ENCODE results near the gene PAX3. TPM values are rescaled to one million over a fixed set of nuclear protein-coding genes. Genes with fewer than 3 reads are reported as not detected.
A peak's percentile ranks its signal among the peaks of the same experiment; 100 is the strongest.

The PAX3 gene
- total and polyA plus RNA-seq, 9 donors = 0.19 to 2.2 (median 0.45) TPM

- no peaks in the 10 kb centered on the region for H3K36me3 ChIP-seq (ENCODE audit: control insufficient read depth, insufficient read depth, low read length)
- H3K27me3 ChIP-seq (ENCODE audit: control insufficient read depth, insufficient read depth, low read length) = peaks cover 100% of the 10 kb centered on the region
- no peak overlapping the region for H3K4me3 ChIP-seq (ENCODE audit: low read length)
- H3K4me1 ChIP-seq (ENCODE audit: control insufficient read depth, insufficient read depth, low read length) = peaks cover 23% of the 10 kb centered on the region
- 3% methylated on average over 26 of the region's 38 CpGs for WGBS (ENCODE audit: insufficient coverage)
- no peaks in the 10 kb centered on the region for H3K9me3 ChIP-seq (replicated peaks; ENCODE audit: control insufficient read depth, low read depth, low read length)
- DNase-seq = no peak
- no peak overlapping the region for H3K27ac ChIP-seq (ENCODE audit: low read length)
Observed at GRCh38 chr2:222303828-222304736, 5.3 kb upstream of the PAX3 start.

GRCh38 chr2:222303045-222303827 is 4.4 kb upstream of the PAX3 start:
- no peak for DNase-seq
- H3K4me3 ChIP-seq (ENCODE audit: low read length) = no peak overlapping the region
- peaks cover 100% of the 10 kb centered on the region for H3K27me3 ChIP-seq (ENCODE audit: control insufficient read depth, insufficient read depth, low read length)
- H3K27ac ChIP-seq (ENCODE audit: low read length) = no peak overlapping the region
- no peaks in the 10 kb centered on the region for H3K9me3 ChIP-seq (replicated peaks; ENCODE audit: control insufficient read depth, low read depth, low read length)
- H3K4me1 ChIP-seq (ENCODE audit: control insufficient read depth, insufficient read depth, low read length) = peaks cover 31% of the 10 kb centered on the region
- H3K36me3 ChIP-seq (ENCODE audit: control insufficient read depth, insufficient read depth, low read length) = no peaks in the 10 kb centered on the region
- WGBS (ENCODE audit: insufficient coverage) = 10% methylated on average over 20 of the region's 24 CpGs

- Histone ChIP-seq H3K4me1 (ENCODE audit: control insufficient read depth, insufficient read depth, low read length) (peaks cover 34% of the 10 kb centered on the region), H3K4me3 (ENCODE audit: low read length) (no peak overlapping the region), H3K9me3 (replicated peaks; ENCODE audit: control insufficient read depth, low read depth, low read length) (no peaks in the 10 kb centered on the region), H3K27me3 (ENCODE audit: control insufficient read depth, insufficient read depth, low read length) (peaks cover 100% of the 10 kb centered on the region), H3K27ac (ENCODE audit: low read length) (no peak overlapping the region), H3K36me3 (ENCODE audit: control insufficient read depth, insufficient read depth, low read length) (no peaks in the 10 kb centered on the region)
- no peak for DNase-seq
- WGBS (ENCODE audit: insufficient coverage) = 10% methylated on average over 36 of the region's 39 CpGs
Observed at GRCh38 chr2:222302178-222303018, 3.6 kb upstream of the PAX3 start.

DNA sequence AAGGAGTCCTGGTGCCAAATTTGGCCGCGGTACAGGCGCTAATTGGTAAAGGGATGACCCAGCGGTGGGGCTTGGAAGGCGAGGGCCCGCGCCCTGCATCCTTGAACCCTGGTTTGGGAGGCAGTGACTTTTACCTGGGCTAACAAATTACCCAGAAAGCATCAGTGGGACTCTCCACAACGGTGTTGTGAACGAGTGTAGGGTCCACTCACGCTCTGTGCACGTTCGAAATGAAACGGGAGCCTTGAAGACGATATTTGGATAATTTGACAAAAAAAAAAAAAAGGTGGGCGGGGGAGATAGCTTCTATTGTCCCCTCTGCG is 3.0 kb upstream of the PAX3 start:
- whole genome bisulfite sequencing (ENCODE audit: insufficient coverage) = 22% methylated on average over 10 of the region's 16 CpGs
- H3K27me3 ChIP-seq (ENCODE audit: control insufficient read depth, insufficient read depth, low read length) = peaks cover 100% of the 10 kb centered on the region

GRCh38 chr2:222301053-222301795 is 2.4 kb upstream of the PAX3 start:
- no peak for DNase-seq
- 13% methylated on average over 17 of the region's 34 CpGs for WGBS (ENCODE audit: insufficient coverage)
- Histone ChIP-seq H3K4me1 (ENCODE audit: control insufficient read depth, insufficient read depth, low read length) (peaks cover 28% of the 10 kb centered on the region), H3K27ac (ENCODE audit: low read length) (no peak overlapping the region), H3K9me3 (replicated peaks; ENCODE audit: control insufficient read depth, low read depth, low read length) (no peaks in the 10 kb centered on the region), H3K27me3 (ENCODE audit: control insufficient read depth, insufficient read depth, low read length) (peaks cover 100% of the 10 kb centered on the region), H3K36me3 (ENCODE audit: control insufficient read depth, insufficient read depth, low read length) (no peaks in the 10 kb centered on the region), H3K4me3 (ENCODE audit: low read length) (no peak overlapping the region)

More for the DNA sequence above, 3.0 kb upstream of the PAX3 start:
- peaks cover 33% of the 10 kb centered on the region for H3K4me1 ChIP-seq (ENCODE audit: control insufficient read depth, insufficient read depth, low read length)
- no peak for DNase-seq
- H3K36me3 ChIP-seq (ENCODE audit: control insufficient read depth, insufficient read depth, low read length) = no peaks in the 10 kb centered on the region
- no peaks in the 10 kb centered on the region for H3K9me3 ChIP-seq (replicated peaks; ENCODE audit: control insufficient read depth, low read depth, low read length)
- H3K27ac ChIP-seq (ENCODE audit: low read length) = no peak overlapping the region
- H3K4me3 ChIP-seq (ENCODE audit: low read length) = no peak overlapping the region

DNA sequence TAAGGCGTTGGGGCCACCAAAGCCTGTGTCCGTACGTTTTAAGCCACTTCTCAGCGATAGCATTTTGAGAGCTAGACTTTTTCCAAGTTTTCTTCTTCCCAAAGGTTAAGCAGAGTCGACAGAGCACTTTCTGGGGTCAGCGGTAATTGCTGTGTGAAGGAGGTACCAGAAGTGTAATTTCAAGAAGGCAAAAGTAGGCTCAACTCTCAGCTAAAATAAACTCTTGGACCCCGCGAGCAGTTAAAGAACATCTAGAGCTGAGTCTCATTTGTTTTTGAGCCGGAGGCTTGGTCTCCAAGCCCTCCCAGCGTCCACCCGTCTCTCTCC is 1.9 kb upstream of the PAX3 start:
- 24% methylated on average over 9 of the region's 11 CpGs for WGBS (ENCODE audit: insufficient coverage)
- H3K4me1 ChIP-seq (ENCODE audit: control insufficient read depth, insufficient read depth, low read length) = peaks cover 22% of the 10 kb centered on the region
- H3K36me3 ChIP-seq (ENCODE audit: control insufficient read depth, insufficient read depth, low read length) = no peaks in the 10 kb centered on the region
- H3K9me3 ChIP-seq (replicated peaks; ENCODE audit: control insufficient read depth, low read depth, low read length) = no peaks in the 10 kb centered on the region
- no peak overlapping the region for H3K27ac ChIP-seq (ENCODE audit: low read length)
- H3K27me3 ChIP-seq (ENCODE audit: control insufficient read depth, insufficient read depth, low read length) = peaks cover 98% of the 10 kb centered on the region
- no peak for DNase-seq
- no peak overlapping the region for H3K4me3 ChIP-seq (ENCODE audit: low read length)

DNA sequence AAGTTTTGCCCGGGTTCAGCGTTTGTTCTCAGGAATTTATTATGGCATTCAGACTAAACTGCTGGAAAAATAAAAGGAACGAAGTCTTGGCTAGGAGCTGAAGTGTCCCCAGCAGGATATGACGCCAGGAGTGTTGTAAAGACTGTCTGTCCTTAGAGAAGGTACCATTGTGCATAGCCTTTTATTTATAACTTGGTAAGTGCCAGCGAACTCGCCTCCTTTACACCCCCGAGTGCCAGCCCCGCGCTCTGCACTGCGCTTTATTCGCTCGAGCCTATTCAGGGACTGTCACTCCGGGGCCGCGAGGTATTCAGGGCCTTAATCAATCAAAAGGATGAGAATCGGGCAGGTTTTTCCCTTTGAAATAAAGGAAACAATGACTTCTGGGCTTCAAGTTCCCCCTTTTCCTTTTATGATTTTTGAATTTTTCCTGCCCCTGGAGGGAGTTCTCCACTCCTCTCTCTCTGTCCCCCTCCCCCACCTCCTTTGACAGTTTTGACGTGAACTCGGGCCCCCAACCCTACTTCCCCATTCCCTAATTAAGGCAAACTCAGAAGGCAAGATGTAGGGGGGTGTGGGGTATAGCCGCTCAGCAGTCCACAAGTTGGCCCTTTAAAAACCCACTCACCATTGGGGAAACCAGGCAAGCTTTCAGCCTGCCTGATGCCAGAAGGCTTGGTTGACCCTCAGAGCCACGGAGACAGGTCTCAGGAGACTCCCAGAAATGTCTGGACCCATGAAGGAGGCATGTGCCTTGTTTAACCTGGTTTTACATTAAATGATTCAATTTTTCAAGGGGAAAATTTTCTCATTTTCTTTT is 1.3 kb upstream of the PAX3 start:
- DNase-seq = no peak
- Histone ChIP-seq H3K27ac (ENCODE audit: low read length) (no peak overlapping the region), H3K4me3 (ENCODE audit: low read length) (no peak overlapping the region), H3K36me3 (ENCODE audit: control insufficient read depth, insufficient read depth, low read length) (no peaks in the 10 kb centered on the region), H3K9me3 (replicated peaks; ENCODE audit: control insufficient read depth, low read depth, low read length) (no peaks in the 10 kb centered on the region), H3K4me1 (ENCODE audit: control insufficient read depth, insufficient read depth, low read length) (peaks cover 21% of the 10 kb centered on the region), H3K27me3 (ENCODE audit: control insufficient read depth, insufficient read depth, low read length) (peaks cover 98% of the 10 kb centered on the region)
- 2% methylated on average over 12 of the region's 20 CpGs for WGBS (ENCODE audit: insufficient coverage)

- peak overlapping the region; percentile 48 for H3K4me3 ChIP-seq (ENCODE audit: low read length)
- 7% methylated on average over 16 of the region's 16 CpGs for WGBS (ENCODE audit: insufficient coverage)
- no peak overlapping the region for H3K27ac ChIP-seq (ENCODE audit: low read length)
- peaks cover 98% of the 10 kb centered on the region for H3K27me3 ChIP-seq (ENCODE audit: control insufficient read depth, insufficient read depth, low read length)
- no peaks in the 10 kb centered on the region for H3K9me3 ChIP-seq (replicated peaks; ENCODE audit: control insufficient read depth, low read depth, low read length)
- DNase-seq = no peak
- no peaks in the 10 kb centered on the region for H3K36me3 ChIP-seq (ENCODE audit: control insufficient read depth, insufficient read depth, low read length)
- peaks cover 19% of the 10 kb centered on the region for H3K4me1 ChIP-seq (ENCODE audit: control insufficient read depth, insufficient read depth, low read length)
Observed at GRCh38 chr2:222298001-222298310, 842 bp downstream of the PAX3 start.

GRCh38 chr2:222297600-222297935 is 1.2 kb downstream of the PAX3 start:
- Histone ChIP-seq H3K4me3 (ENCODE audit: low read length) (no peak overlapping the region), H3K27ac (ENCODE audit: low read length) (no peak overlapping the region), H3K4me1 (ENCODE audit: control insufficient read depth, insufficient read depth, low read length) (peaks cover 19% of the 10 kb centered on the region), H3K27me3 (ENCODE audit: control insufficient read depth, insufficient read depth, low read length) (peaks cover 98% of the 10 kb centered on the region), H3K36me3 (ENCODE audit: control insufficient read depth, insufficient read depth, low read length) (no peaks in the 10 kb centered on the region), H3K9me3 (replicated peaks; ENCODE audit: control insufficient read depth, low read depth, low read length) (no peaks in the 10 kb centered on the region)
- no peak for DNase-seq
- WGBS (ENCODE audit: insufficient coverage) = 34% methylated on average over 5 of the region's 6 CpGs

Data from muscle of leg (tissue), 11 donors.